ENCODE results near the gene MEGF10. TPM values are rescaled to one million over a fixed set of nuclear protein-coding genes. Genes with fewer than 3 reads are reported as not detected.

Gene MEGF10
- polyA plus RNA-seq, 1 experiment: not detected

DNA sequence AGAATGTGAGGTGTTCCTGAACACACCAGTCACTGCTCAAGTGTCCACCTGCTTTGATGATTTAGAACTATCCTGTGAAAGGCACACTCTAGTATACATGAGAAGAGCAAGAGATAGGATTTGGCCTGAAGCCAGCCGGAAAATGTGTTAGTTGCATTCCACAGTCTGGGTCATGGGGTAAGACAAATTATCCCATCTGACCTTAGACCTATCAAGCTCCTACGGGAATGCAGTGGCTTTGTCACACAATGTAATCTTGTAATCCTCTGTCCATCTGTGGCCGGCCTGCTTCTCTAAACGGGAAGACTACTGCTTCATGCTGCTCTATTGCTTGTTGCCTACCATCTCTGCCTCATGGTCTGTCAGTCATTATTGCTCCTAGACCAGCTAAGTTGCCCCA, 134.4 kb downstream of the MEGF10 start:
- Histone ChIP-seq H3K27me3 (ENCODE audit: control insufficient read depth, insufficient read depth, low read length) (peaks cover 4% of the 10 kb centered on the region; the same call in 1 of the 2 replicates), H3K4me3 (ENCODE audit: low read depth, low read length) (no peak overlapping the region), H3K36me3 (ENCODE audit: control insufficient read depth, insufficient read depth, low read length) (no peaks in the 10 kb centered on the region)
- TF ChIP-seq, protein P1, sequence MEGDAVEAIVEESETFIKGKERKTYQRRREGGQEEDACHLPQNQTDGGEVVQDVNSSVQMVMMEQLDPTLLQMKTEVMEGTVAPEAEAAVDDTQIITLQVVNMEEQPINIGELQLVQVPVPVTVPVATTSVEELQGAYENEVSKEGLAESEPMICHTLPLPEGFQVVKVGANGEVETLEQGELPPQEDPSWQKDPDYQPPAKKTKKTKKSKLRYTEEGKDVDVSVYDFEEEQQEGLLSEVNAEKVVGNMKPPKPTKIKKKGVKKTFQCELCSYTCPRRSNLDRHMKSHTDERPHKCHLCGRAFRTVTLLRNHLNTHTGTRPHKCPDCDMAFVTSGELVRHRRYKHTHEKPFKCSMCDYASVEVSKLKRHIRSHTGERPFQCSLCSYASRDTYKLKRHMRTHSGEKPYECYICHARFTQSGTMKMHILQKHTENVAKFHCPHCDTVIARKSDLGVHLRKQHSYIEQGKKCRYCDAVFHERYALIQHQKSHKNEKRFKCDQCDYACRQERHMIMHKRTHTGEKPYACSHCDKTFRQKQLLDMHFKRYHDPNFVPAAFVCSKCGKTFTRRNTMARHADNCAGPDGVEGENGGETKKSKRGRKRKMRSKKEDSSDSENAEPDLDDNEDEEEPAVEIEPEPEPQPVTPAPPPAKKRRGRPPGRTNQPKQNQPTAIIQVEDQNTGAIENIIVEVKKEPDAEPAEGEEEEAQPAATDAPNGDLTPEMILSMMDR (IDR thresholded peaks at IDR 0.05; ENCODE audit: insufficient read depth, low read depth, low read length): no peak
- ChIA-PET CTCF (no interaction called here), POLR2A (no interaction called here)
- no peak for DNase-seq (ENCODE audit: low read depth)

- Histone ChIP-seq H3K36me3 (ENCODE audit: control insufficient read depth, insufficient read depth, low read length) (no peaks in the 10 kb centered on the region), H3K4me3 (ENCODE audit: low read depth, low read length) (no peak overlapping the region), H3K27me3 (ENCODE audit: control insufficient read depth, insufficient read depth, low read length) (peaks cover 4% of the 10 kb centered on the region; the same call in 1 of the 2 replicates)
- CTCF ChIA-PET: no interaction called here
- TF ChIP-seq, protein P1 (IDR thresholded peaks at IDR 0.05; ENCODE audit: insufficient read depth, low read depth, low read length): no peak
- POLR2A ChIA-PET: no interaction called here
- DNase-seq (ENCODE audit: low read depth): no peak
Measured at GRCh38 chr5:127425868-127426267, 135.3 kb downstream of the MEGF10 start.

DNA sequence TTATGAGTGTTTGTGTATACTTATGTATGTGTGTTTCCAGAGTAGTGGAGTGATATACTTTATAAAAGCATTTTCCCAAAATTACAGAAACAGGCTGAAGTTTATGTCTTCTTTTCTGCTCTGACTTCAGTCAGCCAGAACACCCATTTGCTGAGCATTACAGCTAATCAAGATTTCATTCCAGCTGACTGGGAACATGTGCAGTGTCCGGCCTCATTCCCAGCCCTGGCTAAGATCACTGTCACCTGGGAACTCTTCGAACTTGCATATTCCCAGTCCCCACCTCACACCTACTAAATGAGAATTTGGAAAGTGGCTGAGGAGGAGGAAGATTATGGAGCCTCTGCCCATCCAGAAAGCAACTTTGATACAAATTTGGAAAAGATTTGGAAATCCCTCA, 136.1 kb downstream of the MEGF10 start:
- H3K36me3 ChIP-seq (ENCODE audit: control insufficient read depth, insufficient read depth, low read length): no peaks in the 10 kb centered on the region
- TF ChIP-seq, protein P1 (IDR thresholded peaks at IDR 0.05; ENCODE audit: insufficient read depth, low read depth, low read length): no peak
- CTCF ChIA-PET: no interaction called here
- H3K4me3 ChIP-seq (ENCODE audit: low read depth, low read length): no peak overlapping the region
- H3K27me3 ChIP-seq (ENCODE audit: control insufficient read depth, insufficient read depth, low read length): peaks cover 4% of the 10 kb centered on the region; the same call in 1 of the 2 replicates
- POLR2A ChIA-PET: no interaction called here
- DNase-seq (ENCODE audit: low read depth): no peak

DNA sequence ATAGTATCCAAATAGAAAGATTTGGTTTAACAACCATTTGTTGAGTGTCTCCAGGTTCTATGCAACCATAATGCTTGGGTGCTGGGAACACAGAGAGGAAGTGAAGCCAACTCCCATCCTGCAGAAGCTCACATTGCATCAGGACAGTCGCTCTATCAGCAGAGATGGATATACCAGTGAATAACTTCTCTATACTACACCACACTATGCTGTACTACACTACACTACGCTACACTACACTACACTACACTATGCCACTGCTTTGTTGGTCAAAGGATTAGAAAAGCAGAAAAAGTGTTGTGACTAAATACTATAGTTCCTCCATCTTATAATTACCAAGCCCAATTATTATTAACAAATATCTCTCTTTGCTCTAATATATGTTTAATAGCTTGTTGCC, 137.7 kb downstream of the MEGF10 start:
- POLR2A ChIA-PET: no interaction called here
- CTCF ChIA-PET: interaction anchor here (1.0 kb wide), 1 partner anchor 37 kb away, joined by 3 read pairs; no protein-coding TSS in a partner anchor
- Histone ChIP-seq H3K4me3 (ENCODE audit: low read depth, low read length) (no peak overlapping the region), H3K36me3 (ENCODE audit: control insufficient read depth, insufficient read depth, low read length) (no peaks in the 10 kb centered on the region), H3K27me3 (ENCODE audit: control insufficient read depth, insufficient read depth, low read length) (peaks cover 2% of the 10 kb centered on the region; the same call in 1 of the 2 replicates)
- TF ChIP-seq, protein P1 (IDR thresholded peaks at IDR 0.05; ENCODE audit: insufficient read depth, low read depth, low read length): no peak
- DNase-seq (ENCODE audit: low read depth): no peak

GRCh38 chr5:127428748-127429147, 138.2 kb downstream of the MEGF10 start:
- Histone ChIP-seq H3K36me3 (ENCODE audit: control insufficient read depth, insufficient read depth, low read length) (no peaks in the 10 kb centered on the region), H3K4me3 (ENCODE audit: low read depth, low read length) (no peak overlapping the region), H3K27me3 (ENCODE audit: control insufficient read depth, insufficient read depth, low read length) (peaks cover 2% of the 10 kb centered on the region; the same call in 1 of the 2 replicates)
- TF ChIP-seq, protein P1 (IDR thresholded peaks at IDR 0.05; ENCODE audit: insufficient read depth, low read depth, low read length): no peak
- DNase-seq (ENCODE audit: low read depth): no peak
- ChIA-PET CTCF (interaction anchor here (1.0 kb wide), 1 partner anchor 38 kb away, joined by 3 read pairs; no protein-coding TSS in a partner anchor), POLR2A (no interaction called here)

Data from BJ (cell line).